HCT116 (cell line): ENCODE measurements around the gene OR4M1. TPM values are rescaled to one million over a fixed set of nuclear protein-coding genes. Genes with fewer than 3 reads are reported as not detected.
"Not testable (repeated sequence)": the region's sequence is repeated elsewhere in the genome, so short reads cannot be mapped to it uniquely, and the experiment has no call there.

Source experiments
- ATAC-seq: fragments of 200-7000 bp; cut with Tn5 transposase; 2 replicates; pipeline ENCODE4 v1.9.1; 2020; ENCODE audit warnings: mild to moderate bottlenecking, moderate library complexity
- BruUV-seq: library from RNA; stranded (reverse); fragments of 400-500 nt; replicated peaks from 2 replicates; lab custom pipeline; 2021; lab: Mats Ljungman, UMichigan
- CTCF ChIA-PET: fragments of 300-600 bp; sonication (Branson Sonifier 250); formaldehyde crosslinking; loops from one replicate; lab custom pipeline; 2021; ENCODE audit warnings: antibody characterized with exemption; lab: Charles Lee
- POLR2A ChIA-PET: fragments of 300-600, 350-600 bp; sonication (Branson Sonifier 250); formaldehyde crosslinking; loops from one replicate; lab custom pipeline; 2021; ENCODE audit warnings: antibody characterized with exemption; lab: Charles Lee
- RAD21 ChIA-PET, 2 experiments: fragments of 300-600 bp; sonication (Branson Sonifier 250); formaldehyde crosslinking; loops; one replicate each; lab custom pipeline; 2023; ENCODE audit warnings: low total read pairs in 2 of 2; ENCODE audit not compliant: uncharacterized antibody in 2 of 2, unreplicated experiment in 2 of 2, low non-redundant PET in 1 of 2; lab: Charles Lee
- DNase-seq: peaks from one replicate; pipeline ENCODE4 v3.0.0-alpha.2; 2010; ENCODE audit warnings: low read depth, low spot score
- H2AFZ ChIP-seq: fragments of 200-600 bp; shearing (Covaris generic), sonication (generic); 2 replicates; pipeline ENCODE4 v1.6.1; 2017; ENCODE audit warnings: low read depth, mixed run types, mixed read lengths, antibody characterized with exemption, low read length; ENCODE audit not compliant: poor library complexity, severe bottlenecking
- H3K27ac ChIP-seq: 2 replicates; pipeline ENCODE4 v1.5.1; 2012; ENCODE audit warnings: low read depth, low read length
- H3K27me3 ChIP-seq: fragments of 200-600 bp; sonication (generic); 2 replicates; pipeline ENCODE4 v1.6.1; 2016; ENCODE audit warnings: mixed run types, low read length, mixed read lengths; ENCODE audit not compliant: insufficient read depth
- H3K36me3 ChIP-seq, 2 experiments: fragments of 200-500 bp in 1 of 2; fragments of 200-600 bp in 1 of 2; sonication (Bioruptor generic) in 1 of 2; sonication (generic) in 1 of 2; 2 replicates each; pipeline versions ENCODE4 v1.5.1 to v1.6.1; 2014 to 2016; ENCODE audit warnings: low read length in 2 of 2, inconsistent platforms in 1 of 2, mixed read lengths in 1 of 2, mixed run types in 1 of 2; ENCODE audit not compliant: insufficient read depth in 2 of 2, control insufficient read depth in 1 of 2
- H3K4me1 ChIP-seq, 2 experiments: fragments of 200-600 bp in 1 of 2; sonication (generic) in 1 of 2; 2 replicates each; pipeline versions ENCODE4 v1.5.1 to v1.6.1; 2012 to 2017; ENCODE audit warnings: low read length in 2 of 2, inconsistent platforms in 1 of 2, mild to moderate bottlenecking in 1 of 2, mixed read lengths in 1 of 2, mixed run types in 1 of 2, moderate library complexity in 1 of 2; ENCODE audit not compliant: insufficient read depth in 2 of 2, control insufficient read depth in 1 of 2
- H3K4me2 ChIP-seq: fragments of 200-600 bp; sonication (generic); 2 replicates; pipeline ENCODE4 v1.6.1; 2017; ENCODE audit warnings: mixed run types, low read length, mixed read lengths
- H3K4me3 ChIP-seq, 2 experiments: fragments of 200-600 bp in 1 of 2; sonication (generic) in 1 of 2; replicated peaks in 1 of 2; 2 replicates each; pipeline ENCODE4 v1.5.1; 2011 to 2016; ENCODE audit warnings: low read length in 2 of 2, control low read depth in 1 of 2, low read depth in 1 of 2, mild to moderate bottlenecking in 1 of 2, mixed read lengths in 1 of 2, mixed run types in 1 of 2
- H3K79me2 ChIP-seq: fragments of 200-600 bp; sonication (generic); 2 replicates; pipeline ENCODE4 v1.6.1; 2017; ENCODE audit warnings: mild to moderate bottlenecking, mixed run types, low read length, moderate library complexity, mixed read lengths; ENCODE audit not compliant: insufficient read depth
- H3K9ac ChIP-seq: fragments of 200-600 bp; sonication (generic); 2 replicates; pipeline ENCODE4 v1.6.1; 2016; ENCODE audit warnings: low read length, mixed read lengths
- H3K9me2 ChIP-seq: fragments of 200-600 bp; sonication (generic), shearing (Covaris generic); 2 replicates; pipeline ENCODE4 v1.6.1; 2017; ENCODE audit warnings: mixed run types, mild to moderate bottlenecking, moderate library complexity; ENCODE audit not compliant: insufficient read depth
- H3K9me3 ChIP-seq, 2 experiments: fragments of 200-500 bp in 1 of 2; fragments of 200-600 bp in 1 of 2; sonication (Bioruptor generic) in 1 of 2; sonication (generic) in 1 of 2; 2 replicates each; pipeline ENCODE4 v1.6.1; 2014 to 2017; ENCODE audit warnings: low read length in 2 of 2, mixed read lengths in 2 of 2, inconsistent platforms in 1 of 2, low read depth in 1 of 2, mild to moderate bottlenecking in 1 of 2, mixed run types in 1 of 2, moderate library complexity in 1 of 2; ENCODE audit not compliant: control insufficient read depth in 1 of 2, insufficient read depth in 1 of 2
- H4K20me1 ChIP-seq: fragments of 200-600 bp; sonication (generic), shearing (Covaris generic); 2 replicates; pipeline ENCODE4 v1.6.1; 2017; ENCODE audit warnings: mixed run types, mild to moderate bottlenecking, moderate library complexity; ENCODE audit not compliant: insufficient read depth
- ATF3 ChIP-seq: IDR thresholded peaks from 2 replicates; pipeline ENCODE4 v1.6.1; 2012
- CBX3 ChIP-seq: IDR thresholded peaks from 2 replicates; pipeline ENCODE4 v1.6.1; 2012; ENCODE audit warnings: low read depth
- CTCF ChIP-seq, 3 experiments: fragments of 200-600 bp in 1 of 3; sonication (generic) in 1 of 3; IDR thresholded peaks in 2 of 3; conservative IDR thresholded peaks in 1 of 3; 2 replicates each; pipeline ENCODE4 v1.5.1; 2012 to 2017; ENCODE audit warnings: low read depth in 2 of 3, low read length in 2 of 3, antibody characterized with exemption in 1 of 3, borderline replicate concordance in 1 of 3, control low read depth in 1 of 3, mild to moderate bottlenecking in 1 of 3, mixed read lengths in 1 of 3, mixed run types in 1 of 3, moderate library complexity in 1 of 3; ENCODE audit not compliant: insufficient read depth in 1 of 3
- EGR1 ChIP-seq: IDR thresholded peaks from 2 replicates; pipeline ENCODE4 v1.6.1; 2012; ENCODE audit warnings: low read depth
- ELF1 ChIP-seq: IDR thresholded peaks from 2 replicates; pipeline ENCODE4 v1.6.1; 2012; ENCODE audit warnings: low read depth, borderline replicate concordance
- EZH2 ChIP-seq: fragments of 200-600 bp; sonication (generic); IDR thresholded peaks from 2 replicates; pipeline ENCODE4 v1.6.1; 2017; ENCODE audit warnings: antibody characterized with exemption, mixed run types
- EZH2phosphoT487 ChIP-seq: fragments of 200-600 bp; IDR thresholded peaks from 2 replicates; pipeline ENCODE4 v1.6.1; 2018; ENCODE audit warnings: antibody characterized with exemption, borderline replicate concordance
- JUND ChIP-seq: IDR thresholded peaks from 2 replicates; pipeline ENCODE4 v1.6.1; 2012
- POLR2AphosphoS5 ChIP-seq: IDR thresholded peaks from 2 replicates; pipeline ENCODE4 v1.6.1; 2011; ENCODE audit warnings: mild to moderate bottlenecking, low read depth, low read length, moderate library complexity
- RAD21 ChIP-seq: IDR thresholded peaks from 2 replicates; pipeline ENCODE4 v1.6.1; 2012; ENCODE audit warnings: low read depth, mild to moderate bottlenecking
- SIN3A ChIP-seq: IDR thresholded peaks from 2 replicates; pipeline ENCODE4 v1.6.1; 2012; ENCODE audit warnings: low read depth
- SP1 ChIP-seq: IDR thresholded peaks from 2 replicates; pipeline ENCODE4 v1.6.1; 2012; ENCODE audit warnings: low read depth
- TCF7L2 ChIP-seq: IDR thresholded peaks from 2 replicates; pipeline ENCODE4 v1.7.0; 2011; ENCODE audit warnings: borderline replicate concordance, inconsistent platforms; ENCODE audit not compliant: insufficient read depth, insufficient read length; ENCODE audit errors: extremely low read depth
- YY1 ChIP-seq: IDR thresholded peaks from 2 replicates; pipeline ENCODE4 v1.6.1; 2011; ENCODE audit warnings: low read length, low read depth, moderate library complexity, mild to moderate bottlenecking; ENCODE audit not compliant: insufficient replicate concordance; ENCODE audit errors: extremely low read depth
- ZFX ChIP-seq: fragments of 450-650 bp; IDR thresholded peaks from 2 replicates; pipeline ENCODE4 v1.6.1; 2017
- ZNF274 ChIP-seq: fragments of 200-500 bp; sonication (Bioruptor generic); IDR thresholded peaks from 2 replicates; pipeline ENCODE4 v1.6.1; 2014; ENCODE audit warnings: mild to moderate bottlenecking, low read depth, low read length, inconsistent platforms
- intact Hi-C: fragments of 100-400 bp; cut with micrococcal nuclease; formaldehyde crosslinking; loops from 2 replicates; pipeline ENCODE4 v1.10.0; 2022
- total RNA-seq: library from RNA; stranded (reverse); gene quantifications from one replicate; pipeline ENCODE4 v1.2.1, GENCODE V29; 2021; ENCODE audit not compliant: unreplicated experiment

OR4M1 gene
- total RNA-seq, 1 experiment from 2014 or later = not detected

- no peaks in the 10 kb centered on the region for H3K27me3 ChIP-seq
- no TSS peak for BruUV-seq
- no peaks in the 10 kb centered on the region for H3K4me1 ChIP-seq
- no peaks in the 10 kb centered on the region; a peak in 1 of 4 replicates for H3K36me3 ChIP-seq
- DNase-seq (no peak), ATAC-seq (no peak)
- peaks cover 10 to 34% of the 10 kb centered on the region in 2 experiments; a peak in 3 of 4 replicates for H3K9me3 ChIP-seq
- no peaks in the 10 kb centered on the region for H3K9me2 ChIP-seq
- no peak overlapping the region for H3K27ac ChIP-seq
- intact Hi-C loops = no loop called here
- no peak overlapping the region for H3K9ac ChIP-seq
- CTCF ChIA-PET = no interaction called here
- RAD21 ChIA-PET = no interaction called here
- no peaks in the 10 kb centered on the region for H3K79me2 ChIP-seq
- H2AFZ ChIP-seq = no peak overlapping the region
- no peak overlapping the region for H3K4me2 ChIP-seq
- POLR2A ChIA-PET = no interaction called here
- TF ChIP-seq EZH2phosphoT487 = no peak
- TF ChIP-seq EZH2 = no peak
- TF ChIP-seq ELF1 = no peak
- no peak for TF ChIP-seq EGR1
- TF ChIP-seq JUND = no peak
- TF ChIP-seq ZFX = no peak
- no peak for TF ChIP-seq CTCF (IDR thresholded peaks at IDR 0.05 in 2 of 3, conservative IDR thresholded peaks at IDR 0.05 in 1 of 3; ENCODE audit: borderline replicate concordance in 1 of 3, insufficient read depth in 1 of 3, low read depth in 2 of 3, low read length in 2 of 3)
- no peak for TF ChIP-seq ZNF274
- no peak for TF ChIP-seq ATF3
- no peak for TF ChIP-seq YY1
- TF ChIP-seq SP1 = no peak
- TF ChIP-seq TCF7L2 = no peak
- no peak for TF ChIP-seq CBX3
- TF ChIP-seq POLR2AphosphoS5 = no peak
- no peak for TF ChIP-seq SIN3A
- no peak for TF ChIP-seq RAD21
- no peak overlapping the region for H3K4me3 ChIP-seq
- no peaks in the 10 kb centered on the region for H4K20me1 ChIP-seq
Measured at GRCh38 chr14:19775587-19775986, 2.3 kb downstream of the OR4M1 start.

GRCh38 chr14:19785848-19786247 lies 12.5 kb downstream of the OR4M1 start:
- ATAC-seq, H3K9ac ChIP-seq, H2AFZ ChIP-seq, H3K4me3 ChIP-seq, H4K20me1 ChIP-seq, H3K27ac ChIP-seq, RAD21 ChIA-PET, H3K27me3 ChIP-seq, intact Hi-C loops, H3K4me2 ChIP-seq, POLR2A ChIA-PET, CTCF ChIA-PET, H3K9me2 ChIP-seq, H3K4me1 ChIP-seq, BruUV-seq, H3K79me2 ChIP-seq, DNase-seq, H3K36me3 ChIP-seq: not testable (repeated sequence)
- peaks cover 14 to 30% of the 10 kb centered on the region in 2 experiments; a peak in 2 of 4 replicates for H3K9me3 ChIP-seq
